Natural killer cell (primary cell): ENCODE data around the gene C12orf76. TPM values are rescaled to one million over a fixed set of nuclear protein-coding genes. Genes with fewer than 3 reads are reported as not detected.

Experiments
- ATAC-seq, 3 donors: fragments of 150-1000 bp in 2 of 3; fragments of 200-7000 bp in 1 of 3; cut with Tn5 transposase; 1 replicate in 1 of 3; 2 replicates in 2 of 3; pipeline ENCODE4 v1.10.0; 2021; ENCODE audit warnings: mild to moderate bottlenecking in 2 of 3, moderate library complexity in 2 of 3
- DNase-seq, 2 donors: peaks; one replicate each; pipeline versions ENCODE4 v3.0.0 to v3.0.0-alpha.2; 2013 to 2021; ENCODE audit warnings: mixed read lengths in 1 of 2
- H3K27ac ChIP-seq: one replicate; pipeline ENCODE4 v1.5.1; 2013; ENCODE audit warnings: mild to moderate bottlenecking, low read length
- H3K27me3 ChIP-seq: one replicate; pipeline ENCODE4 v1.6.1; 2013; ENCODE audit warnings: low read length; ENCODE audit not compliant: control insufficient read depth, insufficient read depth
- H3K36me3 ChIP-seq: one replicate; pipeline ENCODE4 v1.6.1; 2013; ENCODE audit warnings: low read length; ENCODE audit not compliant: control insufficient read depth, insufficient read depth
- H3K4me1 ChIP-seq: one replicate; pipeline ENCODE4 v1.6.1; 2013; ENCODE audit warnings: low read length; ENCODE audit not compliant: control insufficient read depth, insufficient read depth
- H3K4me3 ChIP-seq: one replicate; pipeline ENCODE4 v1.5.1; 2013; ENCODE audit warnings: low read length
- H3K9me3 ChIP-seq: one replicate; pipeline ENCODE4 v1.6.1; 2013; ENCODE audit warnings: low read length; ENCODE audit not compliant: control insufficient read depth, insufficient read depth
- H3K27ac Mint-ChIP-seq, 2 donors: one replicate each; pipeline ENCODE4 v1.8.0; 2022; ENCODE audit warnings: mild to moderate bottlenecking in 2 of 2, mixed read lengths in 2 of 2, moderate library complexity in 1 of 2
- H3K27me3 Mint-ChIP-seq, 2 donors: one replicate each; pipeline ENCODE4 v1.8.0; 2022; ENCODE audit warnings: low read depth in 2 of 2, mixed read lengths in 2 of 2
- H3K36me3 Mint-ChIP-seq: one replicate; pipeline ENCODE4 v1.8.0; 2022; ENCODE audit warnings: mixed read lengths
- H3K4me1 Mint-ChIP-seq, 2 donors: one replicate each; pipeline ENCODE4 v1.8.0; 2022; ENCODE audit warnings: mixed read lengths in 2 of 2
- H3K4me3 Mint-ChIP-seq: one replicate; pipeline ENCODE4 v1.8.0; 2022; ENCODE audit warnings: mild to moderate bottlenecking, moderate library complexity, mixed read lengths
- H3K9me3 Mint-ChIP-seq, 2 donors: one replicate each; pipeline ENCODE4 v1.8.0; 2022; ENCODE audit warnings: mixed read lengths in 2 of 2
- CTCF ChIP-seq: fragments of 200-600 bp; IDR thresholded peaks from one replicate; pipeline ENCODE4 v1.8.0; 2022; ENCODE audit warnings: antibody characterized with exemption
- WGBS: methylation state at CpG from one replicate; pipeline ENCODE4 v1.1.7; 2013; ENCODE audit warnings: missing lambda C conversion rate; ENCODE audit not compliant: insufficient coverage; 5-methylcytosine and 5-hydroxymethylcytosine counted together
- intact Hi-C: fragments of 100-400 bp; cut with micrococcal nuclease; formaldehyde crosslinking; loops from one replicate; pipeline ENCODE4 v1.14.2; 2022
- total RNA-seq, 4 donors: library from RNA; stranded (reverse); fragments of 120-200 nt in 1 of 4; gene quantifications; one replicate each; pipeline versions ENCODE4 v1.2.3 to v1.2.4, GENCODE V29; 2013 to 2022

Gene C12orf76
- total RNA-seq, 3 donors from 2014 or later (not counting 1 experiment from before 2014, with no cell fraction given) = 9.9 to 12.1 (median 10.9) TPM

DNA sequence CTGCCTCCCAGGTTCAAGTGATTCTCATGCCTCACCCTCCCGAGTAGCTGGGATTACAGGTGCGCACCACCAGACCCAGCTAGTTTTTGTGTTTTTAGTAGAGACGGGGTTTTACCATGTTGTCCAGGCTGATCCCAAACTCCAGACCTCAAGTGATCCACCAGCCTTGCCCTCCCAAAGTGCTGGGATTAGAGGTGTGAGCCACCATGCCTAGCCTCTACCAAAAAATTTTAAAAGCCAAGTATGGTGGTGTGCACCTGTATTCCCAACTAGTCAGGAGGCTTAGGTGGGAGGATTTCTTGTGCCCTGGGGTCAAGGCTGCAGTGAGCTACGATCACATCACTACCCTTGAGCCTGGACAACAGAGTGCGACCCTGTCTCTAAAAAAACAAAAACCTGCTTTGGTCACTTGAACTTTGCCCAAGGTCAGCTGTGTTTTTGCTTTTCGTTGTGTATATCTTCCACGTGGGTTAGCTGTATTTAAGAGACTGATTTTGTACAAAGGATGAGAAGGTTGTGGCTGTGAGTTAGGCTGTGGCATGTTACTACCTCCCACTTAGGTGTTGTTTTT is 12.7 kb downstream of the C12orf76 start:
- H3K36me3 Mint-ChIP-seq = no peaks in the 10 kb centered on the region
- no peak overlapping the region for H3K4me3 Mint-ChIP-seq
- Histone ChIP-seq H3K27me3 (no peaks in the 10 kb centered on the region), H3K27ac (no peak overlapping the region), H3K9me3 (no peaks in the 10 kb centered on the region), H3K4me1 (peaks cover 5% of the 10 kb centered on the region), H3K36me3 (peaks cover 60% of the 10 kb centered on the region), H3K4me3 (no peak overlapping the region)
- intact Hi-C loops = no loop called here
- H3K27me3 Mint-ChIP-seq = no peaks in the 10 kb centered on the region
- H3K27ac Mint-ChIP-seq = no peak overlapping the region
- DNase-seq = no peak
- peaks cover 20 to 25% of the 10 kb centered on the region in 2 donors for H3K4me1 Mint-ChIP-seq
- no peak for ATAC-seq
- no peak for TF ChIP-seq CTCF
- no peaks in the 10 kb centered on the region for H3K9me3 Mint-ChIP-seq
- WGBS = 95% methylated on average over 7 of the region's 7 CpGs

- Mint-ChIP-seq H3K9me3 (no peaks in the 10 kb centered on the region), H3K4me1 (peaks cover 3 to 9% of the 10 kb centered on the region in 2 donors), H3K27ac (no peak overlapping the region), H3K4me3 (no peak overlapping the region), H3K36me3 (no peaks in the 10 kb centered on the region), H3K27me3 (no peaks in the 10 kb centered on the region)
- H3K9me3 ChIP-seq = no peaks in the 10 kb centered on the region
- DNase-seq (no peak), ATAC-seq (no peak)
- H3K27ac ChIP-seq = no peak overlapping the region
- WGBS = 93% methylated on average over 3 of the region's 3 CpGs
- H3K4me1 ChIP-seq = no peaks in the 10 kb centered on the region
- intact Hi-C loops = no loop called here
- H3K4me3 ChIP-seq = no peak overlapping the region
- H3K36me3 ChIP-seq = peaks cover 71% of the 10 kb centered on the region
- TF ChIP-seq CTCF = no peak
- no peaks in the 10 kb centered on the region for H3K27me3 ChIP-seq
These were observed 14.4 kb downstream of the C12orf76 start for GRCh38 chr12:110033888-110034287.

GRCh38 chr12:110029290-110029815 is 19.0 kb downstream of the C12orf76 start:
- H3K27ac Mint-ChIP-seq = no peak overlapping the region
- no peak overlapping the region for H3K27ac ChIP-seq

More at GRCh38 chr12:110029290-110029815, 19.0 kb downstream of the C12orf76 start:
- Histone ChIP-seq H3K36me3 (peaks cover 72% of the 10 kb centered on the region), H3K9me3 (no peaks in the 10 kb centered on the region), H3K4me1 (no peaks in the 10 kb centered on the region), H3K4me3 (no peak overlapping the region), H3K27me3 (no peaks in the 10 kb centered on the region)
- no peaks in the 10 kb centered on the region for H3K4me1 Mint-ChIP-seq
- intact Hi-C loops = no loop called here
- WGBS = 91% methylated on average over 2 of the region's 2 CpGs
- H3K9me3 Mint-ChIP-seq = no peaks in the 10 kb centered on the region
- no peak for TF ChIP-seq CTCF
- DNase-seq (no peak), ATAC-seq (no peak)
- peaks cover 10% of the 10 kb centered on the region for H3K36me3 Mint-ChIP-seq
- H3K27me3 Mint-ChIP-seq = no peaks in the 10 kb centered on the region
- no peak overlapping the region for H3K4me3 Mint-ChIP-seq
